Uterus (tissue), 4 donors: ENCODE results near the gene ALDH1A3. TPM values are rescaled to one million over a fixed set of nuclear protein-coding genes. Genes with fewer than 3 reads are reported as not detected.

Source experiments
- DNase-seq, 2 donors: peaks; one replicate each; pipeline ENCODE4 v3.0.0-alpha.2; 2019 to 2020
- H3K27ac ChIP-seq, 2 donors: fragments of 200-600 bp; sonication (generic); 1 replicate in 1 of 2; 2 replicates in 1 of 2; pipeline ENCODE4 v1.5.1; 2016 to 2018
- H3K27me3 ChIP-seq, 2 donors: fragments of 200-600 bp; sonication (generic); one replicate each; pipeline ENCODE4 v1.5.1; 2018 to 2019; ENCODE audit warnings: control low read depth in 1 of 2
- H3K36me3 ChIP-seq, 2 donors: fragments of 200-600 bp; sonication (generic); one replicate each; pipeline ENCODE4 v1.5.1; 2019; ENCODE audit warnings: control low read depth in 1 of 2
- H3K4me1 ChIP-seq, 2 donors: fragments of 200-600 bp; sonication (generic); one replicate each; pipeline ENCODE4 v1.5.1; 2018 to 2019; ENCODE audit warnings: control low read depth in 1 of 2
- H3K4me3 ChIP-seq, 2 donors: fragments of 200-600 bp; sonication (generic); 1 replicate in 1 of 2; 2 replicates in 1 of 2; pipeline ENCODE4 v1.5.1; 2018 to 2019; ENCODE audit warnings: mild to moderate bottlenecking in 1 of 2
- H3K9me3 ChIP-seq, 2 donors: fragments of 200-600 bp; sonication (generic); one replicate each; pipeline ENCODE4 v1.5.1; 2019; ENCODE audit warnings: control low read depth in 1 of 2
- CTCF ChIP-seq, 4 experiments: fragments of 200-600 bp in 2 of 4; fragments of 450-650 bp in 2 of 4; sonication (generic) in 2 of 4; IDR thresholded peaks; one replicate each; pipeline ENCODE4 v1.5.1; 2016 to 2019; ENCODE audit warnings: antibody characterized with exemption in 4 of 4, mild to moderate bottlenecking in 2 of 4, moderate library complexity in 1 of 4
- POLR2A ChIP-seq, 2 donors: fragments of 450-650 bp; IDR thresholded peaks; one replicate each; pipeline ENCODE4 v1.6.1; 2016; ENCODE audit warnings: antibody characterized with exemption in 2 of 2, mild to moderate bottlenecking in 1 of 2, moderate library complexity in 1 of 2
- intact Hi-C: fragments of 100-400 bp; cut with DNase I; formaldehyde crosslinking; loops from one replicate; pipeline ENCODE4 v1.15.1; 2023; ENCODE audit warnings: low total_unique reads
- total RNA-seq, 4 donors: library from RNA; depleted of rRNA in 3 of 4; stranded (reverse); fragments of >200 nt in 3 of 4; gene quantifications; one replicate each; pipeline versions ENCODE4 v1.1.0 to v1.2.4, GENCODE V29; 2014 to 2023
- donor health status: DM: yes; HTN: yes; CAD: no.

Gene ALDH1A3
- total RNA-seq, 4 donors from 2014 or later: 15.6 to 55.2 (median 26.4) TPM

GRCh38 chr15:100918690-100919480 lies 39.3 kb downstream of the ALDH1A3 start, which contains the start of gene LRRK1:
TSS of gene LRRK1 (plus strand) at chr15:100919357. CDS start at chr15:100924633, 5,276 bp downstream.
- Histone ChIP-seq H3K4me1 (peaks cover 0 to 5% of the 10 kb centered on the region in 2 donors), H3K27me3 (no peaks in the 10 kb centered on the region), H3K36me3 (no peaks in the 10 kb centered on the region), H3K9me3 (no peaks in the 10 kb centered on the region), H3K27ac (peak within 1 kb of the TSS; percentile 78 to 89), H3K4me3 (peak within 1 kb of the TSS; percentile 71 to 82)
- peak in 1 of 2 donors; percentile 43 for DNase-seq
- TF ChIP-seq POLR2A (IDR thresholded peaks at IDR 0.05) (peak in 1 of 2 donors; percentile 35), CTCF (IDR thresholded peaks at IDR 0.05) (no peak)
- intact Hi-C loops: loop anchor here (5.0 kb wide), 1 partner anchor 88 kb away; no protein-coding TSS in a partner anchor

GRCh38 chr15:100919481-100920405 lies 40.1 kb downstream of the ALDH1A3 start:
- H3K36me3 ChIP-seq: no peaks in the 10 kb centered on the region
- intact Hi-C loops: loop anchor here (5.0 kb wide), 1 partner anchor 88 kb away; no protein-coding TSS in a partner anchor
- no peaks in the 10 kb centered on the region for H3K27me3 ChIP-seq
- H3K4me1 ChIP-seq: peaks cover 0 to 5% of the 10 kb centered on the region in 2 donors
- TF ChIP-seq CTCF (IDR thresholded peaks at IDR 0.05) (peak in 1 of 4 experiments; percentile 20), POLR2A (IDR thresholded peaks at IDR 0.05) (no peak)
- no peaks in the 10 kb centered on the region for H3K9me3 ChIP-seq
- DNase-seq: peak in 1 of 2 donors; percentile 34
- peak overlapping the region; percentile 78 for H3K27ac ChIP-seq
- H3K4me3 ChIP-seq: peak overlapping the region; percentile 71 to 82

GRCh38 chr15:100920516-100921135 lies 41.0 kb downstream of the ALDH1A3 start:
- Histone ChIP-seq H3K9me3 (no peaks in the 10 kb centered on the region), H3K4me3 (peak overlapping the region in 1 of 2 donors; percentile 82), H3K27ac (no peak overlapping the region), H3K27me3 (no peaks in the 10 kb centered on the region), H3K36me3 (no peaks in the 10 kb centered on the region), H3K4me1 (peaks cover 0 to 5% of the 10 kb centered on the region in 2 donors)
- intact Hi-C loops: no loop called here
- DNase-seq: no peak
- TF ChIP-seq CTCF (IDR thresholded peaks at IDR 0.05) (no peak), POLR2A (IDR thresholded peaks at IDR 0.05) (no peak)

- Histone ChIP-seq H3K36me3 (no peaks in the 10 kb centered on the region), H3K4me3 (no peak overlapping the region), H3K9me3 (no peaks in the 10 kb centered on the region), H3K27ac (no peak overlapping the region), H3K27me3 (no peaks in the 10 kb centered on the region), H3K4me1 (peaks cover 0 to 5% of the 10 kb centered on the region in 2 donors)
- TF ChIP-seq CTCF (IDR thresholded peaks at IDR 0.05) (no peak), POLR2A (IDR thresholded peaks at IDR 0.05) (no peak)
- no peak for DNase-seq
- intact Hi-C loops: no loop called here
Observed at GRCh38 chr15:100922192-100923040, 42.8 kb downstream of the ALDH1A3 start.
